SU-DHL-6 (cell line): ENCODE results near the gene WDR18.
A peak's percentile ranks its signal among the peaks of the same experiment; 100 is the strongest.

Source experiments
- H2AFZ ChIP-seq: fragments of 200-600 bp; sonication (generic); 2 replicates; pipeline ENCODE4 v1.6.1; 2014; ENCODE audit warnings: low read depth, mild to moderate bottlenecking, moderate library complexity, mixed read lengths, antibody characterized with exemption, low read length; ENCODE audit not compliant: severe bottlenecking
- H3F3A ChIP-seq: fragments of 200-600 bp; shearing (Covaris generic); 2 replicates; pipeline ENCODE4 v1.6.0; 2016; ENCODE audit warnings: antibody characterized with exemption, mild to moderate bottlenecking; ENCODE audit not compliant: insufficient read depth
- H3K27ac ChIP-seq: fragments of 200-600 bp; sonication (generic); 2 replicates; pipeline ENCODE4 v1.5.1; 2016; ENCODE audit warnings: low read depth, mild to moderate bottlenecking, low read length, moderate library complexity, mixed read lengths
- H3K27me3 ChIP-seq: fragments of 200-600 bp; sonication (generic), shearing (Covaris generic); 2 replicates; pipeline ENCODE4 v1.6.0; 2014; ENCODE audit warnings: mild to moderate bottlenecking, low read length
- H3K36me3 ChIP-seq: fragments of 200-600 bp; sonication (generic); 2 replicates; pipeline ENCODE4 v1.6.1; 2014; ENCODE audit warnings: mild to moderate bottlenecking, low read length, mixed read lengths
- H3K4me2 ChIP-seq: fragments of 300-600, 200-600 bp; shearing (Covaris generic), sonication (generic); 2 replicates; pipeline ENCODE4 v1.6.0; 2014; ENCODE audit warnings: low read length, low read depth, mild to moderate bottlenecking; ENCODE audit not compliant: poor library complexity, severe bottlenecking
- H3K4me3 ChIP-seq: fragments of 200-600 bp; sonication (generic); 2 replicates; pipeline ENCODE4 v1.5.1; 2014; ENCODE audit warnings: antibody characterized with exemption, low read length, mild to moderate bottlenecking, mixed read lengths; ENCODE audit not compliant: insufficient read depth, poor library complexity, severe bottlenecking
- H3K79me2 ChIP-seq: fragments of 200-600 bp; sonication (generic); 2 replicates; pipeline ENCODE4 v1.6.1; 2014; ENCODE audit warnings: mild to moderate bottlenecking, low read length, moderate library complexity; ENCODE audit not compliant: insufficient read depth
- H3K9ac ChIP-seq: fragments of 200-600 bp; sonication (generic); 2 replicates; pipeline ENCODE4 v1.7.0; 2014; ENCODE audit warnings: mild to moderate bottlenecking, low read length
- H3K9me2 ChIP-seq: fragments of 200-600 bp; sonication (generic); replicated peaks from 2 replicates; pipeline ENCODE4 v1.6.1; 2014; ENCODE audit warnings: low read length; ENCODE audit not compliant: insufficient read depth
- H3K9me3 ChIP-seq: fragments of 200-600 bp; sonication (generic); 2 replicates; pipeline ENCODE4 v1.6.1; 2014; ENCODE audit warnings: low read length, mixed read lengths; ENCODE audit not compliant: insufficient read depth
- H4K20me1 ChIP-seq: fragments of 200-600 bp; sonication (generic); 2 replicates; pipeline ENCODE4 v1.6.1; 2014; ENCODE audit warnings: low read depth, mild to moderate bottlenecking, antibody characterized with exemption, low read length, moderate library complexity, mixed read lengths
- EZH2phosphoT487 ChIP-seq: fragments of 200-600 bp; sonication (generic), shearing (Covaris generic); conservative IDR thresholded peaks from 2 replicates; pipeline ENCODE4 v1.6.1; 2018; ENCODE audit warnings: mild to moderate bottlenecking, antibody characterized with exemption, low read length, moderate library complexity, mixed read lengths
- TF ChIP-seq, protein P1 (sequence below): fragments of 200-600 bp; sonication (generic); IDR thresholded peaks from one replicate; pipeline ENCODE4 v1.5.1; 2017; ENCODE audit warnings: antibody characterized with exemption, mild to moderate bottlenecking, low read length, moderate library complexity; ENCODE audit not compliant: insufficient read depth, poor library complexity, severe bottlenecking

Gene WDR18

DNA sequence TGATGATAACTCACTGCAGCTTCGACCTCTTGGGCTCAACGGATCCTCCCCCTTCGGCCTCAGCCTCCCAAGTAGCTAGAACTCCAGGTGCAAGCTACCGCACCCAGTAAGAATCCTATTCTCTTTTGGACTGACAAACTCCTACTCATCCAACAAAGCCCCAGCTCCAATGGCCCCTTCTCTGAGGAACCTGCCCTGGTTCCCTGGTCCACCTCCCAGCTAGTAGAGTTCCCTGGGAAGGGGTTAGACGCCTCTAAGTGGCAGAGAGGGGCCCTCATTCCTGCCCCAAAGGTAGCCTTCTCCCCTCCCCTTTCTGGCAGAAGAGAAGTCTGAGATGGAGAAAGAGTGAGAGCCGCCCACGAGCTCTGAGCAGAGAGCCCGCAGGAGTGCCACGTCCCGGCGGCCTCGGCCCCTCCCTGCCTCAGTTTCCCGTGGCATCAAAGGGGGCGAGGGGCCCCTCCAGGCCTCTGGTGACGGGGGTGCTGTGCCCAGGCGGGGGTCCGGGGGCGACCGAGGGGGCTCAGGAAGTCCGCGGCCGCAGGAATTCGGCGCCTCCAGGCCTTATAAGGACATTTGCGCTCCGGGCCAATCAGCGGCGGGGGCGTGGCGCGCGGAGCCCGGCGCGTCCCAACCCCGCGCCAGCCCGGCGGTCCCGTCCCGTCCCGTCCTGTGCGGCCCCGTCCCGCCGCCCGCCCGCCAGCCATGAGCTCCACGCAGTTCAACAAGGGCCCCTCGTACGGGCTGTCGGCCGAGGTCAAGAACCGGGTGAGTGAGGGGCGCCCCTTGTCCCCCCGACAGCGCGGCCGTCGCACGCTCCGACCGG, 42.0 kb downstream of the WDR18 start, which contains the start of gene CNN2:
Gene CNN2 (plus strand): TSS at position 649 of the 823 bp plus-strand sequence. CDS start 54 bp downstream, at position 703.
- Histone ChIP-seq H4K20me1 (no peaks in the 10 kb centered on the region), H3K4me3 (peak within 1 kb of the TSS; percentile 74), H3K9me2 (no peaks in the 10 kb centered on the region), H3F3A (peaks cover 19% of the 10 kb centered on the region), H3K36me3 (no peaks in the 10 kb centered on the region), H3K79me2 (peaks cover 42% of the 10 kb centered on the region), H3K9me3 (no peaks in the 10 kb centered on the region), H3K27me3 (no peaks in the 10 kb centered on the region), H3K9ac (peak within 1 kb of the TSS; percentile 95), H3K27ac (peak within 1 kb of the TSS; percentile 86), H2AFZ (peak within 1 kb of the TSS; percentile 96), H3K4me2 (peak within 1 kb of the TSS; percentile 92)
- TF ChIP-seq, protein P1, sequence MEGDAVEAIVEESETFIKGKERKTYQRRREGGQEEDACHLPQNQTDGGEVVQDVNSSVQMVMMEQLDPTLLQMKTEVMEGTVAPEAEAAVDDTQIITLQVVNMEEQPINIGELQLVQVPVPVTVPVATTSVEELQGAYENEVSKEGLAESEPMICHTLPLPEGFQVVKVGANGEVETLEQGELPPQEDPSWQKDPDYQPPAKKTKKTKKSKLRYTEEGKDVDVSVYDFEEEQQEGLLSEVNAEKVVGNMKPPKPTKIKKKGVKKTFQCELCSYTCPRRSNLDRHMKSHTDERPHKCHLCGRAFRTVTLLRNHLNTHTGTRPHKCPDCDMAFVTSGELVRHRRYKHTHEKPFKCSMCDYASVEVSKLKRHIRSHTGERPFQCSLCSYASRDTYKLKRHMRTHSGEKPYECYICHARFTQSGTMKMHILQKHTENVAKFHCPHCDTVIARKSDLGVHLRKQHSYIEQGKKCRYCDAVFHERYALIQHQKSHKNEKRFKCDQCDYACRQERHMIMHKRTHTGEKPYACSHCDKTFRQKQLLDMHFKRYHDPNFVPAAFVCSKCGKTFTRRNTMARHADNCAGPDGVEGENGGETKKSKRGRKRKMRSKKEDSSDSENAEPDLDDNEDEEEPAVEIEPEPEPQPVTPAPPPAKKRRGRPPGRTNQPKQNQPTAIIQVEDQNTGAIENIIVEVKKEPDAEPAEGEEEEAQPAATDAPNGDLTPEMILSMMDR = no peak
- no peak for TF ChIP-seq EZH2phosphoT487

DNA sequence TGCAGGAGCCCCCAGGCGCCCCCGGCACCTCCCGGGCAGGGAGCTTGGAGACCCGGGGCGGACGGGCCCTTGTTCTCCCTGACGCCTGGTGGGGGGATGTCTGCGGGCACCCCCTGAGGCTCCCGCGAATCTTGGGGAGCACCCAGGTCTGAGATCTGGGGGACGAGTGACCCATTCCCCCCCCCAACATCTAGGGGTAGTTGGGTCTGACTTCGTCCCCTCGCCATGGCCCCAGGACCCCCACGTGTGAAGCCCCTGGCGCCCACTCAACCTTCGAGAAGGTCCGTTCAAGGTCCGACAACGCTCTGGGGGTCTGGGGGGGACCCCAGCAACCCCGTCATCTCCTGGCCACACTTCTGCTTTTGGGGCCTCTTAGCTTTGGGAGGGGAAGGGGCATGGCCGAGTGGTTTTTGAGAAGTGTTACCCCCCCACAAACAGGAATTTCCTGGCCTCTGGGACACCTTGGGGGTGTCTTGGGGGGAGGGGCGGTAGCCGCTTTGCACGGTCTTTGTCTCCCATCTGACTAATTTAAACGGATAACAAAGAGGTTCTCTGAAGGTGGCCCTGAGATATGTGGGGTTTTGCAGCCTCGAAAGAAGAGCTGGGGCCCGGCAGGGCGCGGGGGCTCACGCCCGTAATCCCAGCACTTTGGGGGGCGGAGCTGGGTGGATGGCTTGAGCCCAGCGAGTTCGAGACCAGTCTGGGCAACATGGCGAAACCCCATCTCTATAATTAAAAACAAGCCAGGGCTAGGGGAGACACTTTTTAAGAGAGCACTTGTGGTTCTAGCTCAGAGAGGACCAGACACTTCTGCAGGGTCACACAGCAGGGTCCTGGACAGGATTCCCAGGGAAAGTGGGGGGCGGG, 42.9 kb downstream of the WDR18 start:
- peak overlapping the region; percentile 95 for H3K9ac ChIP-seq
- no peak overlapping the region for H2AFZ ChIP-seq
- H3K4me2 ChIP-seq = peak overlapping the region; percentile 92
- H4K20me1 ChIP-seq = no peaks in the 10 kb centered on the region
- peak overlapping the region; percentile 74 for H3K4me3 ChIP-seq
- peaks cover 19% of the 10 kb centered on the region for H3F3A ChIP-seq
- peak overlapping the region; percentile 86 for H3K27ac ChIP-seq
- peaks cover 42% of the 10 kb centered on the region for H3K79me2 ChIP-seq
- H3K9me2 ChIP-seq = no peaks in the 10 kb centered on the region
- no peaks in the 10 kb centered on the region for H3K27me3 ChIP-seq
- H3K36me3 ChIP-seq = no peaks in the 10 kb centered on the region
- no peaks in the 10 kb centered on the region for H3K9me3 ChIP-seq
- TF ChIP-seq EZH2phosphoT487 = no peak
- TF ChIP-seq, protein P1 = no peak

DNA sequence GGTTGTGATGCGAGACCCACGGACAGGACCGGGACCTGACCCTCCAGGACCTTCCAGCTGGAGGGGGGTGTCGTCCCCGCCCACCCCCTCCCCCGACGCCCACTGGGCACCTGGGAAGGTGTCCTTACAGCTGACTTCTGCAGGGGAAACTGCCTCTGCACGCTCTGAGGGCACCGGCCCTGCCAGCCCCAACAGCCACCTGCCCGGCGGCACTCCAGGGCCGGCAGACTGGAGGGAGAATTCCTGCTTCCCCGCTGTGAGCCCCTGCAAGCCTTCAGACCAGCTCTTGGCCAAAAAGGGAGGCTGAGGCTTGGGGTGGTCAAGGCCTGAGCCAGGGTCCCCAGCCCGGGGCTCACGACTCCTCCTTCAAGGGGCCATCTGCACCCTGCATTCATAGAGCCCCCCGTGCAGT, 43.5 kb downstream of the WDR18 start:
- no peaks in the 10 kb centered on the region for H3K9me2 ChIP-seq
- peaks cover 13% of the 10 kb centered on the region for H3F3A ChIP-seq
- H3K9ac ChIP-seq = peak overlapping the region; percentile 95
- no peaks in the 10 kb centered on the region for H3K9me3 ChIP-seq
- no peak overlapping the region for H2AFZ ChIP-seq
- H3K36me3 ChIP-seq = no peaks in the 10 kb centered on the region; the same call in 1 of the 2 replicates
- H3K27me3 ChIP-seq = no peaks in the 10 kb centered on the region
- no peak for TF ChIP-seq EZH2phosphoT487
- TF ChIP-seq, protein P1 = no peak
- H3K4me3 ChIP-seq = peak overlapping the region; percentile 74
- peak overlapping the region; percentile 92 for H3K4me2 ChIP-seq
- no peaks in the 10 kb centered on the region for H4K20me1 ChIP-seq
- H3K27ac ChIP-seq = peak overlapping the region; percentile 86
- peaks cover 42% of the 10 kb centered on the region for H3K79me2 ChIP-seq
